NT2/D1 (cell line): ENCODE data around the gene PPIP5K1.

Source experiments
- DNase-seq: peaks from one replicate; pipeline ENCODE4 v3.0.0-alpha.2; 2011; ENCODE audit warnings: low read depth, low spot score
- H3K27me3 ChIP-seq: 2 replicates; pipeline ENCODE4 v1.6.0; 2011; ENCODE audit warnings: mild to moderate bottlenecking; ENCODE audit not compliant: insufficient read length, insufficient read depth
- H3K36me3 ChIP-seq: 2 replicates; pipeline ENCODE4 v1.6.1; 2011; ENCODE audit warnings: mild to moderate bottlenecking, low read length, mixed read lengths; ENCODE audit not compliant: insufficient read depth, insufficient read length
- H3K4me1 ChIP-seq: 2 replicates; pipeline ENCODE4 v1.5.1; 2011; ENCODE audit not compliant: insufficient read depth, insufficient read length
- H3K4me3 ChIP-seq: 2 replicates; pipeline ENCODE4 v1.5.1; 2011; ENCODE audit warnings: low read depth; ENCODE audit not compliant: insufficient read length
- H3K9ac ChIP-seq: 2 replicates; pipeline ENCODE4 v1.6.0; 2011; ENCODE audit warnings: low read depth; ENCODE audit not compliant: insufficient read length
- H3K9me3 ChIP-seq: 2 replicates; pipeline ENCODE4 v1.5.1; 2011; ENCODE audit warnings: mild to moderate bottlenecking, low read length; ENCODE audit not compliant: insufficient read depth
- SUZ12 ChIP-seq: IDR thresholded peaks from 2 replicates; pipeline ENCODE4 v1.6.1; 2011; ENCODE audit not compliant: insufficient read length, insufficient read depth; ENCODE audit errors: extremely low read depth
- YY1 ChIP-seq: IDR thresholded peaks from 2 replicates; pipeline ENCODE4 v1.6.1; 2011; ENCODE audit not compliant: insufficient read length, insufficient read depth
- ZNF274 ChIP-seq: IDR thresholded peaks from 2 replicates; pipeline ENCODE4 v1.6.1; 2011; ENCODE audit warnings: mild to moderate bottlenecking, low read depth, low read length

Gene PPIP5K1

DNA sequence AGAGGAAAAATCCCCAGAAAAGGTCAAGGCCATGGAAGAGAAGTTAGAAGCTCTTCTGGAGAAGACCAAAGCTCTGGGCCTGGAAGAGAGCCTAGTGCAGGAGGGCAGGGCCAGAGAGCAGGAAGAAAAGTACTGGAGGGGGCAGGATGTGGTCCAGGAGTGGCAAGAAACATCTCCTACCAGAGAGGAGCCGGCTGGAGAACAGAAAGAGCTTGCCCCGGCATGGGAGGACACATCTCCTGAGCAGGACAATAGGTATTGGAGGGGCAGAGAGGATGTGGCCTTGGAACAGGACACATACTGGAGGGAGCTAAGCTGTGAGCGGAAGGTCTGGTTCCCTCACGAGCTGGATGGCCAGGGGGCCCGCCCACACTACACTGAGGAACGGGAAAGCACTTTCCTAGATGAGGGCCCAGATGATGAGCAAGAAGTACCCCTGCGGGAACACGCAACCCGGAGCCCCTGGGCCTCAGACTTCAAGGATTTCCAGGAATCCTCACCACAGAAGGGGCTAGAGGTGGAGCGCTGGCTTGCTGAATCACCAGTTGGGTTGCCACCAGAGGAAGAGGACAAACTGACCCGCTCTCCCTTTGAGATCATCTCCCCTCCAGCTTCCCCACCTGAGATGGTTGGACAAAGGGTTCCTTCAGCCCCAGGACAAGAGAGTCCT lies 63.6 kb downstream of the PPIP5K1 start:
- Histone ChIP-seq H3K36me3 (peaks cover 78% of the 10 kb centered on the region), H3K9me3 (no peaks in the 10 kb centered on the region), H3K4me1 (peaks cover 14% of the 10 kb centered on the region), H3K9ac (no peak overlapping the region), H3K4me3 (no peak overlapping the region), H3K27me3 (no peaks in the 10 kb centered on the region)
- no peak for TF ChIP-seq ZNF274
- TF ChIP-seq SUZ12, result no peak
- TF ChIP-seq YY1, result no peak
- no peak for DNase-seq

DNA sequence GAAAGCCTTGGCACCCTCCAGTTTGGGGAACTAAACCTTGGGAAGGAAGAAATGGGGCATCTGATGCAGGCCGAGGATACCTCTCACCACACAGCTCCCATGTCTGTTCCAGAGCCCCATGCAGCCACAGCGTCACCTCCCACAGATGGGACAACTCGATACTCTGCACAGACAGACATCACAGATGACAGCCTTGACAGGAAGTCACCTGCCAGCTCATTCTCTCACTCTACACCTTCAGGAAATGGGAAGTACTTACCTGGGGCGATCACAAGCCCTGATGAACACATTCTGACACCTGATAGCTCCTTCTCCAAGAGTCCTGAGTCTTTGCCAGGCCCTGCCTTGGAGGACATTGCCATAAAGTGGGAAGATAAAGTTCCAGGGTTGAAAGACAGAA lies 64.9 kb downstream of the PPIP5K1 start:
- Histone ChIP-seq H3K9me3 (no peaks in the 10 kb centered on the region), H3K4me1 (peaks cover 14% of the 10 kb centered on the region), H3K9ac (no peak overlapping the region), H3K4me3 (no peak overlapping the region), H3K36me3 (peaks cover 87% of the 10 kb centered on the region), H3K27me3 (no peaks in the 10 kb centered on the region)
- no peak for TF ChIP-seq YY1
- TF ChIP-seq ZNF274, result no peak
- no peak for TF ChIP-seq SUZ12
- no peak for DNase-seq

DNA sequence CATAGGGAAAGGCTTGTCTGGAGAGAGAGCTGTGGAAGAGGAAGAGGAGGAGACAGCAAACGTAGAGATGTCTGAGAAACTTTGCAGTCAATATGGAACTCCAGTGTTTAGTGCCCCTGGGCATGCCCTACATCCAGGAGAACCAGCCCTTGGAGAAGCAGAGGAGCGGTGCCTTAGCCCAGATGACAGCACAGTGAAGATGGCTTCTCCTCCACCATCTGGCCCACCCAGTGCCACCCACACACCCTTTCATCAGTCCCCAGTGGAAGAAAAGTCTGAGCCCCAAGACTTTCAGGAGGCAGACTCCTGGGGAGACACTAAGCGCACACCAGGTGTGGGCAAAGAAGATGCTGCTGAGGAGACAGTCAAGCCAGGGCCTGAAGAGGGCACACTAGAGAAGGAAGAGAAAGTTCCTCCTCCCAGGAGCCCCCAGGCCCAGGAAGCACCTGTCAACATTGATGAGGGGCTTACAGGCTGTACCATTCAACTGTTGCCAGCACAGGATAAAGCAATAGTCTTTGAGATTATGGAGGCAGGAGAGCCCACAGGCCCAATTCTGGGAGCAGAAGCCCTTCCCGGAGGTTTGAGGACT lies 65.7 kb downstream of the PPIP5K1 start:
- peaks cover 81% of the 10 kb centered on the region for H3K36me3 ChIP-seq

DNA sequence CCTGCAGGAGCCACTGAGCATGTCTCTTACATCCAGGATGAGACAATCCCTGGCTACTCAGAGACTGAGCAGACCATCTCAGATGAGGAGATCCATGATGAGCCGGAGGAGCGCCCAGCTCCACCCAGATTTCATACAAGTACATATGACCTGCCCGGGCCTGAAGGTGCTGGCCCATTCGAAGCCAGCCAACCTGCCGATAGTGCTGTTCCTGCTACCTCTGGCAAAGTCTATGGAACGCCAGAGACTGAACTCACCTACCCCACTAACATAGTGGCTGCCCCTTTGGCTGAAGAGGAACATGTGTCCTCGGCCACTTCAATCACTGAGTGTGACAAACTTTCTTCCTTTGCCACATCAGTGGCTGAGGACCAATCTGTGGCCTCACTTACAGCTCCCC lies 66.4 kb downstream of the PPIP5K1 start:
- peaks cover 76% of the 10 kb centered on the region for H3K36me3 ChIP-seq

More for the DNA sequence above, 65.7 kb downstream of the PPIP5K1 start:
- Histone ChIP-seq H3K27me3 (peaks cover 8% of the 10 kb centered on the region), H3K4me3 (no peak overlapping the region), H3K9ac (no peak overlapping the region), H3K9me3 (no peaks in the 10 kb centered on the region), H3K4me1 (peaks cover 11% of the 10 kb centered on the region)
- no peak for DNase-seq
- TF ChIP-seq ZNF274, result no peak
- no peak for TF ChIP-seq YY1
- no peak for TF ChIP-seq SUZ12

DNA sequence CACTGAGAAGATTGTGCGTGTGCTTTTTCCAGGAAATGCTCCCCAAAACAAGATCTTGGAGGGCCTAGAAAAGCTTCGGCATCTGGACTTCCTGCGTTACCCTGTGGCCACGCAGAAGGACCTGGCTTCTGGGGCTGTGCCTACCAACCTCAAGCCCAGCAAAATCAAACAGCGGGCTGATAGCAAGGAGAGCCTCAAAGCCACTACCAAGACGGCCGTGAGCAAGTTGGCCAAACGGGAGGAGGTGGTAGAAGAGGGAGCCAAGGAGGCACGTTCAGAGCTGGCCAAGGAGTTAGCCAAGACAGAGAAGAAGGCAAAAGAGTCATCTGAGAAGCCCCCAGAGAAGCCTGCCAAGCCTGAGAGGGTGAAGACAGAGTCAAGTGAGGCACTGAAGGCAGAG lies 67.8 kb downstream of the PPIP5K1 start:
- Histone ChIP-seq H3K27me3 (peaks cover 16% of the 10 kb centered on the region), H3K36me3 (peaks cover 67% of the 10 kb centered on the region), H3K9ac (no peak overlapping the region), H3K9me3 (no peaks in the 10 kb centered on the region), H3K4me3 (no peak overlapping the region), H3K4me1 (peaks cover 3% of the 10 kb centered on the region)
- no peak for TF ChIP-seq YY1
- no peak for TF ChIP-seq SUZ12
- TF ChIP-seq ZNF274, result no peak
- no peak for DNase-seq

More for the DNA sequence above, 66.4 kb downstream of the PPIP5K1 start:
- Histone ChIP-seq H3K4me3 (no peak overlapping the region), H3K27me3 (peaks cover 15% of the 10 kb centered on the region), H3K4me1 (peaks cover 11% of the 10 kb centered on the region), H3K9me3 (no peaks in the 10 kb centered on the region), H3K9ac (no peak overlapping the region)
- no peak for TF ChIP-seq YY1
- TF ChIP-seq ZNF274, result no peak
- TF ChIP-seq SUZ12, result no peak
- DNase-seq, result no peak

DNA sequence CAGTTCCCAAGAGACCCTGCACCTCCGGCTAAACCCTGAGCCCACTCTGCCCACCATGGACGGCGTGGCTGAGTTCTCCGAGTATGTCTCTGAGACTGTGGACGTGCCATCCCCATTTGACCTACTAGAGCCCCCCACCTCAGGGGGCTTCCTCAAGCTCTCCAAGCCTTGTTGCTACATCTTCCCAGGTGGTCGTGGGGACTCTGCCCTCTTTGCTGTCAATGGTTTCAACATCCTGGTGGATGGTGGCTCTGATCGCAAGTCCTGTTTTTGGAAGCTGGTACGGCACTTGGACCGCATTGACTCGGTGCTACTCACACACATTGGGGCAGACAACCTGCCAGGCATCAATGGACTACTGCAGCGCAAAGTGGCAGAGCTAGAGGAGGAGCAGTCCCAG lies 68.6 kb downstream of the PPIP5K1 start:
- Histone ChIP-seq H3K36me3 (peaks cover 61% of the 10 kb centered on the region), H3K9ac (no peak overlapping the region), H3K27me3 (peaks cover 16% of the 10 kb centered on the region), H3K9me3 (no peaks in the 10 kb centered on the region), H3K4me1 (no peaks in the 10 kb centered on the region), H3K4me3 (no peak overlapping the region)
- no peak for DNase-seq
- TF ChIP-seq SUZ12 (no peak), ZNF274 (no peak), YY1 (no peak)

DNA sequence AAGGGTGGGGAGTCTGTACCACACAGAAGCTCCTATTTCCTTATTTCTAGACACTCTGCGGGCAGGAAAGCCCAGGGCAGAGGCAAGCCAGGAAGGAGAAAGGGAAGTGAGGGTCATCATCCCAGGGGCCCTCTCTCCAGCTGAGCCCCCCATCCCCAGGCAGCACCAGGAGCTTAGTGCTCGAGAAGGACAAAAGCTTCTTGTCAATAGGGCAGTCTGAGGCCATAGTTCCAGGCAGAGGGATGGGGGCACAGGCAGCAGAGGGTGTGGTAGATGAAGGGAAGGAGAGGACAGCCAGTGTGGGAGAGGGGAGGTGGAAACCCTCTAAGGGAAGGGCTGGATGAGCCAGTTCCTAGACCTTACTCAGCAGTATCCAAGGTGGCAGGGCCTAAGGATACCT lies 69.9 kb downstream of the PPIP5K1 start:
- Histone ChIP-seq H3K27me3 (peaks cover 16% of the 10 kb centered on the region), H3K9me3 (no peaks in the 10 kb centered on the region), H3K4me1 (no peaks in the 10 kb centered on the region), H3K4me3 (no peak overlapping the region), H3K9ac (no peak overlapping the region), H3K36me3 (peaks cover 50% of the 10 kb centered on the region)
- no peak for DNase-seq
- TF ChIP-seq SUZ12, result no peak
- TF ChIP-seq ZNF274, result no peak
- no peak for TF ChIP-seq YY1
